GM12874 (cell line): ENCODE results near the gene DAB2IP.

Source experiments
- CTCF ChIP-seq: IDR thresholded peaks from 2 replicates; pipeline ENCODE4 v1.5.1; 2011; ENCODE audit warnings: low read depth, mild to moderate bottlenecking, control low read depth, low read length, moderate library complexity; ENCODE audit not compliant: insufficient read depth

The DAB2IP gene

DNA sequence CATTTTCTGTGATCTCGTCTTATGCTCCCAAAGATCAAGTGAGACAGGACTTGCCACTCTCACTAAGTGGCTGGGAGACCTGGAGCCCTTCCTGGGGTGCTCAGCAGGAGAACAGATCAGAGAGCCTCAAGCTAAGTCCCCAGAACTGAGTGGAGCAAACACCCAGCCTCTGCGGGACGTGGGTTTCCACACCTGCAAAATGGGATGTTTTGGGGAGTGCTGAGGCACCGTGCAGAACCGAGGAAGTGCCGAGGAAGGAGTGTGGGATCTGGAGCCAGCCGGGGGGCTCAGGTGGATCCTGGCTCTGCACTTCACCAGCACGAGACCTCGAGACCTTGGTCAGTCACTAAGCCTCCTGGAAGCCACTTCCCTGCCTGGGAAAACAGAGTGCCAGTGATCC lies 166.0 kb downstream of the DAB2IP start:
- TF ChIP-seq CTCF = no peak

GRCh38 chr9:121818016-121818661 lies 166.7 kb downstream of the DAB2IP start:
- TF ChIP-seq CTCF = no peak

DNA sequence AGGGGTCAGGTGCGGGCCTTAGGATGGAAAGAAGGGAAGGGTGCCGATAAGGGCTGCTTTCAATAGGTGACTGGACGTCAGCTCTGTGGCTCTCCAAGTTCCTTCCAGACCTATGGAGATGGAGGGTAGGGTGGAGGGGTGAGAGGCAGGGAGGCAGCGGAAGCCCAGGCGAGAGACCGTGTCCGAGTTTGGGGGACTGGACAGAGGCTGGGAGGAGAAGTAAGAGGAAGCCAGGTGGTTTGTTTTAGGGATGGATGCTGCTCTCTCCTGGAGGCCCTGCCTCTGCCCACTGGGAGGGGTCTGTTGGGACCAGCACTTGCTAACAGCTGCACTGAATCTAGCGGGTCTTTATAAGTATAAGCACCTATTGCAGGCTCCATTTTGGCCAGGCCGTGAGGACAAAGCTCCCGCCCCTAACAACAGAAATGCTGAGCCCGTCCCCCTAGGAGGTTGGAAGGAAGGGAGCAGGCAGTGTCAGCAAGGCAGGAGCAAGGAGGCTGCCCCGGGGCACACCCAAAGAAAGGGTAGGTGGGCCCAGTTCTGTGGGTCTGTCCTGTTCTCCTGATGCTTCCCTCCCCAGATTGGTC lies 167.5 kb downstream of the DAB2IP start:
- TF ChIP-seq CTCF = no peak

DNA sequence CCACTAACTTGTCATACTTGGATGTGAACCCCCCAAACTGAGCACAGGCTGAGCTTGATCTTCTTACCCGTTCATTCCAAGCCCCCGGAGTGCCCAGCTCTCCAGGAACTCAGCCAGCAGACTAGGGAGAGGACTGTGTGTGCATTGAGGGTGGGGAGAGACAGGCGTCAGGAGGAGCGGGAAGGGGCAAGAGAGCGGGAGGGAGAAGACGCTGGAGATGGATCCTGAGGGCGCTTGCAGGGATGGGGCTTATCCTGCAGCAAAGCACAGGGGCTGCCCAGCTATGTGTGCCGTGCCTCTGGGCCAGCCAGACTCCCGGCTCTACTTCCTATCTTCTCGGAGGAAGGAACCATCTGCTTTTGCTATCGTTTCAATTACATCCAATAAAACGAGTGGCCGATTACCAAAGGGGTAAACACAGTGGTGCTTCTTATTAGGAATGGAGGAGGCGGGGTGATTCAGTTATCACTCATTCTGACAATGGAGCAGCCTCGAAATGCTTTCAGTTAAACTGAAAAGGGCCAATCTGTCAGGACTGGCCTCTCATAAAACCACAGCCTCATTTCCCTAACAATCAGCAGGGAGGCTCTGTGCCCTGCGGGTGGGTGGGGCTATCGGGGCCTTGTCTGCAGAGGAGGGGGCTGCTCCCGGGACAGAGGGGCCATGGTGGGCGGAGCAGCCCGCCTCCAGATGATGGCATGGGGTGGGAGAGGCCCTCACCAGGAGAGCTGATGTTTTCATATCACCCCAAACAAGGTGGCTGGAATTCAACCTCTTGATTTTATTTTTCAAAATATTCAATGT lies 168.2 kb downstream of the DAB2IP start:
- no peak for TF ChIP-seq CTCF

- no peak for TF ChIP-seq CTCF
These were observed 169.0 kb downstream of the DAB2IP start for GRCh38 chr9:121820286-121821005.

GRCh38 chr9:121821326-121821725 lies 169.9 kb downstream of the DAB2IP start:
- no peak for TF ChIP-seq CTCF
